ENCODE data around the gene UNC13A. TPM values are rescaled to one million over a fixed set of nuclear protein-coding genes. Genes with fewer than 3 reads are reported as not detected.

Gene UNC13A
- total RNA-seq, 6 experiments from 2014 or later = 0.07 to 0.71 (median 0.21) TPM

GRCh38 chr19:17641181-17641580, 47.0 kb downstream of the UNC13A start:
- H3K9me3 Mint-ChIP-seq = no peaks in the 10 kb centered on the region
- no peak for DNase-seq
- no peak overlapping the region for H3K27ac Mint-ChIP-seq
- TF ChIP-seq, protein P1, sequence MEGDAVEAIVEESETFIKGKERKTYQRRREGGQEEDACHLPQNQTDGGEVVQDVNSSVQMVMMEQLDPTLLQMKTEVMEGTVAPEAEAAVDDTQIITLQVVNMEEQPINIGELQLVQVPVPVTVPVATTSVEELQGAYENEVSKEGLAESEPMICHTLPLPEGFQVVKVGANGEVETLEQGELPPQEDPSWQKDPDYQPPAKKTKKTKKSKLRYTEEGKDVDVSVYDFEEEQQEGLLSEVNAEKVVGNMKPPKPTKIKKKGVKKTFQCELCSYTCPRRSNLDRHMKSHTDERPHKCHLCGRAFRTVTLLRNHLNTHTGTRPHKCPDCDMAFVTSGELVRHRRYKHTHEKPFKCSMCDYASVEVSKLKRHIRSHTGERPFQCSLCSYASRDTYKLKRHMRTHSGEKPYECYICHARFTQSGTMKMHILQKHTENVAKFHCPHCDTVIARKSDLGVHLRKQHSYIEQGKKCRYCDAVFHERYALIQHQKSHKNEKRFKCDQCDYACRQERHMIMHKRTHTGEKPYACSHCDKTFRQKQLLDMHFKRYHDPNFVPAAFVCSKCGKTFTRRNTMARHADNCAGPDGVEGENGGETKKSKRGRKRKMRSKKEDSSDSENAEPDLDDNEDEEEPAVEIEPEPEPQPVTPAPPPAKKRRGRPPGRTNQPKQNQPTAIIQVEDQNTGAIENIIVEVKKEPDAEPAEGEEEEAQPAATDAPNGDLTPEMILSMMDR (IDR thresholded peaks at IDR 0.05) = no peak
- peaks cover 7% of the 10 kb centered on the region for H3K27me3 Mint-ChIP-seq (ENCODE audit: insufficient read depth)
- no peak overlapping the region for H3K4me3 Mint-ChIP-seq
- no peaks in the 10 kb centered on the region for H3K36me3 Mint-ChIP-seq (ENCODE audit: low read depth)
- H3K4me1 Mint-ChIP-seq (ENCODE audit: low read depth) = no peaks in the 10 kb centered on the region

DNA sequence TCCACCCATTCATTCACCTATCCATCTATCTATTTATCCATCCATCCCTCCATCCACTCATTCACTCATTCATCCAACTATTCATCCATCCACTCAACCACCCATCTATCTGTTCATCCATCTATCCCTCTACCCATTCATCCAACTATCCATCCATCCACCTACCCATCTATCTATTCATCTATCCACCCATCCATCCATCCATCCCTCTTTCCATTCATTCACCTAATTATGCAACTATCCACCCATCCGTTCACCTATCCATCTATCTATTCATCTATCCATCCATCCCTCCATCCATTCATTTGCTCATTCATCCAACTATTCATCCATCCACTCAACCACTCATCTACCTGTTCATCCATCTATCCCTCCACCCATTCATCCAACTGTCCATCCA, 54.5 kb downstream of the UNC13A start:
- TF ChIP-seq, protein P1 (IDR thresholded peaks at IDR 0.05) = no peak
- no peaks in the 10 kb centered on the region for H3K9me3 Mint-ChIP-seq
- H3K27ac Mint-ChIP-seq = no peak overlapping the region
- H3K27me3 Mint-ChIP-seq (ENCODE audit: insufficient read depth) = peaks cover 4% of the 10 kb centered on the region
- no peak overlapping the region for H3K4me3 Mint-ChIP-seq
- no peaks in the 10 kb centered on the region for H3K4me1 Mint-ChIP-seq (ENCODE audit: low read depth)
- no peak for DNase-seq
- H3K36me3 Mint-ChIP-seq (ENCODE audit: low read depth) = no peaks in the 10 kb centered on the region

- no peaks in the 10 kb centered on the region for H3K4me1 Mint-ChIP-seq (ENCODE audit: low read depth)
- H3K27me3 Mint-ChIP-seq (ENCODE audit: insufficient read depth) = peaks cover 4% of the 10 kb centered on the region; the same call in 1 of the 2 replicates
- no peaks in the 10 kb centered on the region for H3K36me3 Mint-ChIP-seq (ENCODE audit: low read depth)
These were observed 55.6 kb downstream of the UNC13A start for GRCh38 chr19:17632577-17632976.

DNA sequence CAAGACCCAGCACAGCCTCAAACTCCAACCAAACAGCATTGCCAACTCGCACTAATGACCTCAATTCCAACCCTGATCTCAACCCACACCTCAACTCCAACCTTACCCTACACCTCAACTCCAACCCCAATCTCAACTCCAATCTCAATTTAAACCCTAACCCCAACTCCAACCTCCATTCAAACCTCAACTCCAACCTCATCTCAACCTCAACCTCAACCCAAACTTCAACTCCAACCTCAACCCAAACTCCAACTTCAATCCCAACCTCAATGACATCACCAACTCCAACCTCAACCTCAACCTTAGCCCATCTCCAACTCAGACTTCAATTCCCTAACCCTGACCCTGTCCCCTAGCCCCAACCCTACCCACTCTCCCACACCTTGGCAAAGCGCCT, 58.4 kb downstream of the UNC13A start:
- no peak for DNase-seq
- no peaks in the 10 kb centered on the region for H3K36me3 Mint-ChIP-seq (ENCODE audit: low read depth)
- H3K27ac Mint-ChIP-seq = no peak overlapping the region
- no peak overlapping the region for H3K4me3 Mint-ChIP-seq
- H3K9me3 Mint-ChIP-seq = no peaks in the 10 kb centered on the region
- H3K4me1 Mint-ChIP-seq (ENCODE audit: low read depth) = no peaks in the 10 kb centered on the region
- TF ChIP-seq, protein P1 (IDR thresholded peaks at IDR 0.05) = no peak
- peaks cover 9% of the 10 kb centered on the region for H3K27me3 Mint-ChIP-seq (ENCODE audit: insufficient read depth)

More at GRCh38 chr19:17632577-17632976, 55.6 kb downstream of the UNC13A start:
- TF ChIP-seq, protein P1 (IDR thresholded peaks at IDR 0.05) = no peak
- no peak for DNase-seq
- H3K9me3 Mint-ChIP-seq = no peaks in the 10 kb centered on the region
- no peak overlapping the region for H3K27ac Mint-ChIP-seq
- H3K4me3 Mint-ChIP-seq = no peak overlapping the region

GRCh38 chr19:17627921-17628320, 60.2 kb downstream of the UNC13A start:
- no peaks in the 10 kb centered on the region for H3K36me3 Mint-ChIP-seq (ENCODE audit: low read depth)
- no peaks in the 10 kb centered on the region for H3K9me3 Mint-ChIP-seq
- no peaks in the 10 kb centered on the region for H3K4me1 Mint-ChIP-seq (ENCODE audit: low read depth)
- H3K27ac Mint-ChIP-seq = no peak overlapping the region
- no peak overlapping the region for H3K4me3 Mint-ChIP-seq
- no peak for DNase-seq
- peaks cover 9% of the 10 kb centered on the region for H3K27me3 Mint-ChIP-seq (ENCODE audit: insufficient read depth)
- TF ChIP-seq, protein P1 (IDR thresholded peaks at IDR 0.05) = no peak

- Mint-ChIP-seq H3K4me1 (ENCODE audit: low read depth) (no peaks in the 10 kb centered on the region), H3K27ac (no peak overlapping the region), H3K27me3 (ENCODE audit: insufficient read depth) (peaks cover 9% of the 10 kb centered on the region), H3K36me3 (ENCODE audit: low read depth) (no peaks in the 10 kb centered on the region), H3K9me3 (no peaks in the 10 kb centered on the region), H3K4me3 (no peak overlapping the region)
- TF ChIP-seq, protein P1 (IDR thresholded peaks at IDR 0.05) = no peak
- DNase-seq = no peak
These were observed 61.0 kb downstream of the UNC13A start for GRCh38 chr19:17627161-17627560.

Measured in HFFc6 (cell line).